H9 (cell line): ENCODE data around the gene MRPL30. TPM values are rescaled to one million over a fixed set of nuclear protein-coding genes. Genes with fewer than 3 reads are reported as not detected.

Experiments
- DNase-seq: peaks from one replicate; pipeline ENCODE4 v3.0.0-alpha.2; 2017
- H2AFZ ChIP-seq: one replicate; pipeline ENCODE4 v1.6.1; 2013; ENCODE audit warnings: mild to moderate bottlenecking, low read length, control low read depth, moderate library complexity
- H2AK5ac ChIP-seq: 2 replicates; pipeline ENCODE4 v1.6.1; 2013; ENCODE audit warnings: low read length, control low read depth, mixed read lengths; ENCODE audit not compliant: insufficient read length
- H2BK120ac ChIP-seq: one replicate; pipeline ENCODE4 v1.6.1; 2013; ENCODE audit warnings: low read depth, mild to moderate bottlenecking, low read length, control low read depth, inconsistent platforms; ENCODE audit not compliant: poor library complexity, severe bottlenecking
- H2BK12ac ChIP-seq: 2 replicates; pipeline ENCODE4 v1.6.1; 2013; ENCODE audit warnings: low read length, control low read depth, mixed read lengths, low read depth; ENCODE audit not compliant: insufficient read length
- H2BK15ac ChIP-seq: 2 replicates; pipeline ENCODE4 v1.6.1; 2013; ENCODE audit warnings: low read depth, low read length, control low read depth
- H2BK20ac ChIP-seq: one replicate; pipeline ENCODE4 v1.6.1; 2013; ENCODE audit warnings: low read depth, mild to moderate bottlenecking, low read length, control low read depth, inconsistent platforms; ENCODE audit not compliant: poor library complexity, severe bottlenecking
- H2BK5ac ChIP-seq: 2 replicates; pipeline ENCODE4 v1.6.1; 2013; ENCODE audit warnings: low read length, control low read depth, mixed read lengths; ENCODE audit not compliant: insufficient read length
- H3K14ac ChIP-seq: 2 replicates; pipeline ENCODE4 v1.6.1; 2013; ENCODE audit warnings: low read length, control low read depth; ENCODE audit not compliant: insufficient read depth
- H3K18ac ChIP-seq: 2 replicates; pipeline ENCODE4 v1.6.1; 2013; ENCODE audit warnings: low read depth, mild to moderate bottlenecking, mixed read lengths, low read length, control low read depth; ENCODE audit not compliant: insufficient read length
- H3K23ac ChIP-seq: 2 replicates; pipeline ENCODE4 v1.6.1; 2013; ENCODE audit warnings: low read length, control low read depth, mixed read lengths, low read depth; ENCODE audit not compliant: insufficient read length
- H3K23me2 ChIP-seq: 2 replicates; pipeline ENCODE4 v1.6.1; 2013; ENCODE audit warnings: low read depth, mild to moderate bottlenecking, mixed read lengths, low read length, control low read depth; ENCODE audit not compliant: insufficient read length, poor library complexity, severe bottlenecking
- H3K27ac ChIP-seq: 2 replicates; pipeline ENCODE4 v1.5.1; 2013; ENCODE audit warnings: low read length, control low read depth, mixed read lengths, low read depth; ENCODE audit not compliant: insufficient read length
- H3K27me3 ChIP-seq: 2 replicates; pipeline ENCODE4 v1.6.1; 2013; ENCODE audit warnings: low read length, control low read depth, inconsistent platforms; ENCODE audit not compliant: insufficient read depth
- H3K4ac ChIP-seq: 2 replicates; pipeline ENCODE4 v1.6.1; 2013; ENCODE audit warnings: low read depth, mild to moderate bottlenecking, control low read depth, inconsistent platforms, low read length, moderate library complexity
- H3K4me1 ChIP-seq: 2 replicates; pipeline ENCODE4 v1.6.1; 2013; ENCODE audit warnings: low read length, control low read depth, inconsistent platforms; ENCODE audit not compliant: insufficient read depth
- H3K4me2 ChIP-seq: 2 replicates; pipeline ENCODE4 v1.6.1; 2013; ENCODE audit warnings: low read length, control low read depth, mixed read lengths; ENCODE audit not compliant: insufficient read length, insufficient read depth
- H3K56ac ChIP-seq: 2 replicates; pipeline ENCODE4 v1.6.1; 2013; ENCODE audit warnings: low read depth, mild to moderate bottlenecking, mixed read lengths, low read length, control low read depth; ENCODE audit not compliant: insufficient read length
- H3K79me1 ChIP-seq: 2 replicates; pipeline ENCODE4 v1.6.1; 2013; ENCODE audit warnings: low read depth, mild to moderate bottlenecking, moderate library complexity, low read length, control low read depth, inconsistent platforms; ENCODE audit not compliant: insufficient read depth, poor library complexity, severe bottlenecking
- H3K79me2 ChIP-seq: 2 replicates; pipeline ENCODE4 v1.6.1; 2013; ENCODE audit warnings: low read length, control low read depth, inconsistent platforms; ENCODE audit not compliant: insufficient read depth
- H3K9ac ChIP-seq: 2 replicates; pipeline ENCODE4 v1.6.1; 2013; ENCODE audit warnings: low read length, control low read depth, mixed read lengths; ENCODE audit not compliant: insufficient read length; ENCODE audit errors: extremely low read depth
- H3K9me3 ChIP-seq: one replicate; pipeline ENCODE4 v1.6.1; 2013; ENCODE audit warnings: low read depth, low read length, inconsistent platforms; ENCODE audit not compliant: control insufficient read depth
- H3T11ph ChIP-seq: one replicate; pipeline ENCODE4 v1.6.1; 2013; ENCODE audit warnings: mild to moderate bottlenecking, low read length, control low read depth, inconsistent platforms
- H4K20me1 ChIP-seq: one replicate; pipeline ENCODE4 v1.6.1; 2013; ENCODE audit not compliant: control insufficient read depth, insufficient read length, insufficient read depth
- H4K5ac ChIP-seq: 2 replicates; pipeline ENCODE4 v1.6.1; 2013; ENCODE audit warnings: low read depth, mild to moderate bottlenecking, mixed read lengths, low read length, control low read depth; ENCODE audit not compliant: insufficient read length
- H4K8ac ChIP-seq: replicated peaks from 2 replicates; pipeline ENCODE4 v1.6.1; 2013; ENCODE audit warnings: low read length, control low read depth, mixed read lengths, low read depth; ENCODE audit not compliant: insufficient read length
- H4K91ac ChIP-seq: 2 replicates; pipeline ENCODE4 v1.6.1; 2013; ENCODE audit warnings: low read depth, mild to moderate bottlenecking, moderate library complexity, mixed read lengths, low read length, control low read depth; ENCODE audit not compliant: insufficient read length
- H3K27ac Mint-ChIP-seq, 3 experiments: 2 replicates in 2 of 3; 3 replicates in 1 of 3; pipeline ENCODE4 v1.8.0; 2020 to 2021; ENCODE audit warnings: mixed read lengths in 3 of 3, mild to moderate bottlenecking in 1 of 3, moderate library complexity in 1 of 3
- H3K27me3 Mint-ChIP-seq: 2 replicates; pipeline ENCODE4 v1.8.0; 2021; ENCODE audit warnings: low read depth, mild to moderate bottlenecking, moderate library complexity, mixed read lengths
- H3K36me3 Mint-ChIP-seq, 3 experiments: 2 replicates in 2 of 3; 3 replicates in 1 of 3; pipeline ENCODE4 v1.8.0; 2020 to 2021; ENCODE audit warnings: low read depth in 3 of 3, mixed read lengths in 3 of 3; ENCODE audit not compliant: insufficient read depth in 1 of 3
- H3K4me1 Mint-ChIP-seq, 2 experiments: 2 replicates each; pipeline ENCODE4 v1.8.0; 2020; ENCODE audit warnings: mixed read lengths in 2 of 2
- H3K4me3 Mint-ChIP-seq, 2 experiments: 2 replicates in 1 of 2; 3 replicates in 1 of 2; pipeline ENCODE4 v1.8.0; 2020 to 2021; ENCODE audit warnings: mild to moderate bottlenecking in 2 of 2, mixed read lengths in 2 of 2, moderate library complexity in 1 of 2
- H3K9me3 Mint-ChIP-seq, 2 experiments: 2 replicates in 1 of 2; 3 replicates in 1 of 2; pipeline ENCODE4 v1.8.0; 2020; ENCODE audit warnings: mild to moderate bottlenecking in 2 of 2, mixed read lengths in 2 of 2, moderate library complexity in 1 of 2
- WGBS: extraction: QIAGEN DNeasy Blood & Tissue Kit; methylation state at CpG from one replicate; pipeline ENCODE4 v1.1.7; 2013; ENCODE audit warnings: missing lambda C conversion rate, low lambda C conversion rate, mixed read lengths; ENCODE audit not compliant: insufficient read length; ENCODE audit errors: extremely low coverage; 5-methylcytosine and 5-hydroxymethylcytosine counted together
- total RNA-seq: library from RNA; stranded (reverse); gene quantifications from 2 replicates; pipeline ENCODE4 v1.2.1, GENCODE V29; 2021
- TF ChIP-seq, protein P1 (sequence below): fragments of 200-600 bp; sonication (generic); conservative IDR thresholded peaks from 3 replicates; pipeline ENCODE4 v1.8.0; 2021; ENCODE audit warnings: antibody characterized with exemption, mild to moderate bottlenecking

The MRPL30 gene
- total RNA-seq, 1 experiment from 2014 or later: 50.8 TPM

GRCh38 chr2:99166218-99166617 lies 14.8 kb upstream of the MRPL30 start:
- no peaks in the 10 kb centered on the region for H3K9me3 ChIP-seq
- H3K27ac Mint-ChIP-seq: peak overlapping the region in 1 of 3 experiments; percentile 6; a peak in 1 of 7 replicates
- no peak overlapping the region for H2AK5ac ChIP-seq
- no peaks in the 10 kb centered on the region for H3K9me3 Mint-ChIP-seq
- H2AFZ ChIP-seq: no peak overlapping the region
- no peaks in the 10 kb centered on the region for H3K23me2 ChIP-seq
- H3K79me1 ChIP-seq: no peaks in the 10 kb centered on the region
- DNase-seq: no peak
- no peaks in the 10 kb centered on the region for H3K27me3 Mint-ChIP-seq
- no peaks in the 10 kb centered on the region for H4K20me1 ChIP-seq
- H3K27me3 ChIP-seq: no peaks in the 10 kb centered on the region
- H3K27ac ChIP-seq: no peak overlapping the region
- H3K18ac ChIP-seq: no peak overlapping the region
- H3K4ac ChIP-seq: no peak overlapping the region
- H2BK12ac ChIP-seq: no peak overlapping the region
- H3K4me3 Mint-ChIP-seq: no peak overlapping the region
- H3K14ac ChIP-seq: no peak overlapping the region
- no peaks in the 10 kb centered on the region for H3K4me1 ChIP-seq
- no peaks in the 10 kb centered on the region for H3K4me1 Mint-ChIP-seq
- peaks cover 0 to 39% (median 7%) of the 10 kb centered on the region in 3 experiments; a peak in 5 of 7 replicates for H3K36me3 Mint-ChIP-seq
- no peak overlapping the region for H4K91ac ChIP-seq
- TF ChIP-seq, protein P1, sequence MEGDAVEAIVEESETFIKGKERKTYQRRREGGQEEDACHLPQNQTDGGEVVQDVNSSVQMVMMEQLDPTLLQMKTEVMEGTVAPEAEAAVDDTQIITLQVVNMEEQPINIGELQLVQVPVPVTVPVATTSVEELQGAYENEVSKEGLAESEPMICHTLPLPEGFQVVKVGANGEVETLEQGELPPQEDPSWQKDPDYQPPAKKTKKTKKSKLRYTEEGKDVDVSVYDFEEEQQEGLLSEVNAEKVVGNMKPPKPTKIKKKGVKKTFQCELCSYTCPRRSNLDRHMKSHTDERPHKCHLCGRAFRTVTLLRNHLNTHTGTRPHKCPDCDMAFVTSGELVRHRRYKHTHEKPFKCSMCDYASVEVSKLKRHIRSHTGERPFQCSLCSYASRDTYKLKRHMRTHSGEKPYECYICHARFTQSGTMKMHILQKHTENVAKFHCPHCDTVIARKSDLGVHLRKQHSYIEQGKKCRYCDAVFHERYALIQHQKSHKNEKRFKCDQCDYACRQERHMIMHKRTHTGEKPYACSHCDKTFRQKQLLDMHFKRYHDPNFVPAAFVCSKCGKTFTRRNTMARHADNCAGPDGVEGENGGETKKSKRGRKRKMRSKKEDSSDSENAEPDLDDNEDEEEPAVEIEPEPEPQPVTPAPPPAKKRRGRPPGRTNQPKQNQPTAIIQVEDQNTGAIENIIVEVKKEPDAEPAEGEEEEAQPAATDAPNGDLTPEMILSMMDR: no peak
- no peak overlapping the region for H3K4me2 ChIP-seq
- H2BK5ac ChIP-seq: no peak overlapping the region
- H3K56ac ChIP-seq: no peak overlapping the region
- no peak overlapping the region for H4K5ac ChIP-seq
- no peak overlapping the region for H3T11ph ChIP-seq
- no peak overlapping the region for H2BK120ac ChIP-seq
- no peak overlapping the region for H4K8ac ChIP-seq
- no peak overlapping the region for H3K23ac ChIP-seq
- H2BK15ac ChIP-seq: no peak overlapping the region
- H3K9ac ChIP-seq: no peak overlapping the region
- no CpG with 5 or more reads among the region's 5 CpGs for WGBS
- no peak overlapping the region for H2BK20ac ChIP-seq
- H3K79me2 ChIP-seq: no peaks in the 10 kb centered on the region
